A673 (cell line): ENCODE measurements around the gene CFAP141.

Source experiments
- CTCF ChIP-seq: fragments of 300-800, 200-600 bp; sonication (generic); conservative IDR thresholded peaks from 2 replicates; pipeline ENCODE4 v1.5.1; 2017; ENCODE audit warnings: low read depth, mild to moderate bottlenecking, antibody characterized with exemption, low read length, moderate library complexity, mixed read lengths
- EZH2 ChIP-seq: fragments of 200-600 bp; sonication (generic); IDR thresholded peaks from 2 replicates; pipeline ENCODE4 v1.6.1; 2017; ENCODE audit warnings: borderline replicate concordance, low read depth, mild to moderate bottlenecking, mixed read lengths, antibody characterized with exemption, low read length; ENCODE audit not compliant: poor library complexity, severe bottlenecking

- no peak for TF ChIP-seq CTCF
- TF ChIP-seq EZH2 = no peak
Observed at GRCh38 chr1:154220071-154220969, 14.2 kb upstream of the CFAP141 start, which contains the start of gene UBAP2L.
